HG02763 (cell line): Measurements from ENCODE around the gene EPB42.
"Not testable (repeated sequence)": the region's sequence is repeated elsewhere in the genome, so short reads cannot be mapped to it uniquely, and the experiment has no call there.

ENCODE experiments used
- ATAC-seq: cut with Tn5 transposase; IDR thresholded peaks from one replicate; pipeline ENCODE4 v1.9.1; 2021; ENCODE audit warnings: mild to moderate bottlenecking, moderate library complexity; ENCODE audit not compliant: unreplicated experiment

EPB42 gene

DNA sequence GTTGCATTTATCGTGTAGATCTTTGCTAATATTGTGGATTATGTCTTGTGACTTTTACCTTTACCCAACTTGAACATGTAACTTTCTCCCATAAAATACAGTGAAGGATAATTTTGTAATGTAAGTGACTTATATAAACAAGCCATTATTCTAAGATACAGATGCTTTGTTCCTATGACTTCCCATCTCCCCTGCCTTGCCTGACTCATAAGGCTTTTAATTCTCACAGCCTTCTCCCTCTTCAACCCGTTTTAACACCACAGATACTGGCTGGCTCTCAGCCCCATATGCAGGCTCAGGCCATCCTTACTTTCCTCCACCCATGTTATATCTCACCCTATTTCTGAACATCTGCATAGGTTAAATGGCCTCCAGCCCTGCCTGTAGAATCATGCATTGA lies 31.5 kb downstream of the EPB42 start:
- ATAC-seq = no peak

DNA sequence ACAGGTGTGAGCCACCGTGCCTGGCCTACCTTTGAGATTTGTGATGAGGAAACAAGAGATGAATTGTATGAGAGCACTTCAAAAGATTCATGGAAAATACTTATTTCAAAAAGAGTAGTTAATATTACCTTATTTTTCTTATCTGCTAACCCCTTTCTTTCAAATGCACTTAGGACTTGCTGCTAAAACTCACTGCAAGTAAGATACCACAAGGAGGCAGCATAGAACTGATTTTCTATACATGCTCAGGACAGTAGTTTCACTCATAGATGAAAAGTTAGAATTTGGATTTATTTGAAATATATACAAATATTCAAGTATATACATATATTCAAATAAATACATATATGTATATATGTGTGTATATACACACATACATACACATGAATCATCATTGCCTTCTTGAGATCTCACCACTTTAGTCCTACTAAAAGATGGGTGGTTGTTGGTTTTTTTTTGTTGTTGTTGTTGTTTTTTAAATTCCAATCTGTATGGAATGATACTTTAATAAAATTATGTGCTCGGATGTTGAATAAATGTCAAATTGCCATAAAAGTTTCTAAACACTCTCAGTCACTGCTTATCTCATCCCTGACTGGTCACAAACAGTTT lies 33.2 kb downstream of the EPB42 start:
- ATAC-seq = no peak

DNA sequence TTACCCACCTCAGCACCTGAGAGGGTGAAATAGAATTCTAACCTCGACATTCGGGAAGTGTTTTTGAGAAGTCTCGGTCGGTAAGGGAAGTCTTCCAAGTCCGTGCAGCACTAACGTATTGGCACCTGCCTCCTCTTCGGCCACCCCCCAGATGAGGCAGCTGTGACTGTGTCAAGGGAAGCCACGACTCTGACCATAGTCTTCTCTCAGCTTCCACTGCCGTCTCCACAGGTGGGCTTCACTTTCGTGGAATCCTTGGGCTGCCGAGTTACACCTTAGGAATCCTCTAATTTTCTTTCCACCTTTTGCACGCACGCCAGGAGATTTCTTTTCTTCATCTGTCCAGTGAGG lies 34.8 kb downstream of the EPB42 start:
- ATAC-seq = peak; percentile 25

DNA sequence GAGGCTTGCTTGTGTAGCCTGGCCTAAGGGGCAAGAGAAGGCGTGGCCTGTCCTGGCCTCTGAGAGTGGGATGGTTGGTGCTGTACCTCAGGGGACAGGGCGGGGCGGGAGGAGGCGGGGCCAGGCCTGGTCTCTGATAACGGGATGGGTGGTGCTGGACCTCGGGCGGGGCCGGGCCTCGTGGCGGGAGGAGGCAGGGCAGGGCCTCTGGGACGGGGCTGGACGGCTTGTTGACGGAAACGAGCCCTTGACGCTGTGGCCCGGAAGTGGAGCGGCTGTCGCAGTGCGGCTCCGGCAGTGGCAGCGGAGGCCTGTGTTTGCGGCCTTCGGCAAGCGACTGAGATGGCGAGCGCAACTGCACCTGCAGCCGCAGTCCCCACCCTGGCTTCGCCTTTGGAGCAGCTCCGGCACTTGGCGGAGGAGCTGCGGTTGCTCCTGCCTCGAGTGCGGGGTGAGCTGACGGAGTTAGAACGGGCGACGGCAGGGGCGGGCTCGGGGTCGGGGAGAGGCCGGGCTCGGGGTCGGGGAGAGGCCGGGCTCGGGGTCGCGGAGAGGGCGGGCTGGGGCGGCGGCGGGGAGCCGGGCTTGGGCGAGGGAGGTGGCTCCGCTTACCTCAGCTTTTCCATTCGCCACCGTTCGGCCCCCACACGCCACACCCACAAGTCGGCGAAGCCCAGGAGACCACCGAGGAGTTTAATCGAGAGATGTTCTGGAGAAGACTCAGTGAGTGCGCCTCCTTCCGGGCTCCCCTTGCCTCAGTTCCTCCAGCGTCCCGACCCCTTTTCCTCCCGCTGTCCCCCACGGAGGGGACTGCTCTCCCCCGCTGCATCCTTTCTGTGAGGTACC lies 35.4 kb downstream of the EPB42 start, which contains the start of gene CCNDBP1:
Gene CCNDBP1, plus strand, starts transcription at position 247 of the 846 bp plus-strand sequence. Its CDS starts 96 bp downstream, at position 343.
- ATAC-seq = peak; percentile 85

DNA sequence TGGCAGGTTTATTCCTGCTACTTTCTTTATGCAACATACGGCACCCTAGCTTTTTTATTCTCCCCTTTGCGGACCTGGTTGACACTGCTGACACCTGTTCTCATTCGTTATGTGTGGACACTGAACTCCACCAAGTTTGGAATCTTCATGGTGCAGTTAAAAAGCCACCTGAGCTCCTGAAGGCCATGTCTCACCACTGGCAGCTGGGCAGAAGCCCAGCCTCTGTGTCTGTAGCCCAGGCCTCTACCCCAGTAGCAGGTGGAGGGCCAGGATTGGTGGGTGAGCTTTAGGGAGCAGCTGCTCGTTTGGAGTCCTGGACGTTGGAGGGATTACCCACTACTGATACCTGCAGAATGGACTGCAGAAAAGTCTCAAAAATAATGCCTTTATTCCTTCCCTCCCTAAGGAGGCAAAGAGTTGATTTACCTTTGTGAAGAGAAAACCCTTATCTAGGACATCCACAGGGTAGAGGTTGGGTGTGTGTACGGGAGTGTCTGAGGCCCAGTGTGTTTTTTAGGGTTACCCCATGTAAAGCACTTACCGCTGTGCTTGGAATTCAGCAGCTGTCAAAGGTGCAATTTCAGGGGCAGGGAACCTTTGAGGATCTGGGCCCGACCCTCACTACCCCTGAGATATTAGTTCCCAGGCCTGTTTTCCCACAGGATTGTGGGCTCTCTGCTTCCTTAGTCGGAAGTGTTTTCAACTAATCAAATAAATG lies 36.3 kb downstream of the EPB42 start:
- ATAC-seq = no peak

DNA sequence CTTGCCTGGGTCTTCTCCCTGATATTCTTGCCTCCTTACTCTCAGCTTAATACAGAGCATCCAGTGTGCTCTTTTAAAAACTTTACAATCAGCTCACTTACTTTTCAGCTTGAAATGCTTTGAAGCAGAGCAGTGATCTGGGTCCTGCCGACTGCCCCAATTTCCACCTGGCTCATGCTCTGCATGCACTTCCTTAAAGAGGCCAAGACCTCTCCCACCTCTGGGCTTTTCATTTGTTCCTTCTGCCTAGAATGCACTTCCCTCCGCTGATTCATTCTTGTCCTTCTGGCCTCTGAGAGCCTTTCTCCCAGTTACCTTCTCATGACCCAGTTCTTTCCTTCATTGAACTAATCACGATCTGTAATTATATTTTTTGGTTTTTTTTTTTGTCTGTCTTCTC lies 37.5 kb downstream of the EPB42 start:
- no peak for ATAC-seq

DNA sequence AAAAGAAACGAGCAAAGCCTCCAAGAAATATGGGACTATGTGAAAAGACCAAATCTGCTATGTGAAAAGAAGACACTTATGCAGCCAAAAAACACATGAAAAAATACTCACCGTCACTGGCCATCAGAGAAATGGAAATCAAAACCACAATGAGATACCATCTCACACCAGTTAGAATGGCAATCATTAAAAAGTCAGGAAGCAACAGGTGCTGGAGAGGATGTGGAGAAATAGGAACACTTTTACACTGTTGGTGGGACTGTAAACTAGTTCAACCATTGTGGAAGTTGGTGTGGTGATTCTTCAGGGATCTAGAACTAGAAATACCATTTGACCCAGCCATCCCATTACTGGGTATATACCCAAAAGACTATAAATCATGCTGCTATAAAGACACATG lies 43.7 kb downstream of the EPB42 start:
- not testable (repeated sequence) for ATAC-seq

DNA sequence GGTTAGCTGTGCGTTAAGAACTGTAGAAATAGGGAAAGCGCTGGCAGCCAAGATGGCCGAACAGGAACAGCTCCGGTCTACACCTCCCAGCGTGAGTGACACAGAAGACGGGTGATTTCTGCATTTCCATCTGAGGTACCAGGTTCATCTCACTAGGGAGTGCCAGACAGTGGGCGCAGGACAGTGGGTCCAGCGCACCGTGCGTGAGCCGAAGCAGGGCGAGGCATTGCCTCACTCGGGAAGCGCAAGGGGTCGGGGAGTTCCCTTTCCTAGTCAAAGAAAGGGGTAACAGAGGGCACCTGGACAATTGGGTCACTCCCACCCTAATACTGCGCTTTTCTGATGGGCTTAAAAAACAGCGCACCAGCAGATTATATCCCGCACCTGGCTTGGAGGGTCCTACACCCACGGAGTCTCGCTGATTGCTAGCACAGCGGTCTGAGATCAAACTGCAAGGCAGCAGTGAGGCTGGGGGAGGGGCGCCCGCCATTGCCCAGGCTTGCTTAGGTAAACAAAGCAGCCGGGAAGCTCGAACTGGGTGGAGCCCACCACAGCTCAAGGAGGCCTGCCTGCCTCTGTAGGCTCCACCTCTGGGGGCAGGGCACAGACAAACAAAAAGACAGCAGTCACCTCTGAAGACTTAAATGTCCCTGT lies 45.0 kb downstream of the EPB42 start:
- ATAC-seq = not testable (repeated sequence)

DNA sequence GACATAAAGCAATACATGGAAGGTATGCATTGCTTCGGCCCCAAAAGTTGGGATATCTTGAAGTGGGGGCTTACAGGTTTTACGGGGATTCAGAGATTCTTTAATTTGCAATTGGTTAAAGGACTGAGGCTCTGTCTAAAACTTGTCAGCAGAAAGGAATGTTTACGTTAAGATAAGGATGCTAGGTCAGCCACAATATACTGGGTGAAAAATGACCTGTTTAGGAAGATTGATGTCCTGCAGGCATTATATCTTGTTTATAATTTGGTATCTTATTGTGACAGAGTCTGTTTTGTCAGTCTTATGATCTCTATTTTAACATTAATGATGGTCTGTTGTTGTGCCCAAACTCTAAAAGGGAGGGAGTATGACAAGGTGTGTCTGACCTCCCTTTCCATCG lies 50.9 kb downstream of the EPB42 start:
- ATAC-seq = no peak

DNA sequence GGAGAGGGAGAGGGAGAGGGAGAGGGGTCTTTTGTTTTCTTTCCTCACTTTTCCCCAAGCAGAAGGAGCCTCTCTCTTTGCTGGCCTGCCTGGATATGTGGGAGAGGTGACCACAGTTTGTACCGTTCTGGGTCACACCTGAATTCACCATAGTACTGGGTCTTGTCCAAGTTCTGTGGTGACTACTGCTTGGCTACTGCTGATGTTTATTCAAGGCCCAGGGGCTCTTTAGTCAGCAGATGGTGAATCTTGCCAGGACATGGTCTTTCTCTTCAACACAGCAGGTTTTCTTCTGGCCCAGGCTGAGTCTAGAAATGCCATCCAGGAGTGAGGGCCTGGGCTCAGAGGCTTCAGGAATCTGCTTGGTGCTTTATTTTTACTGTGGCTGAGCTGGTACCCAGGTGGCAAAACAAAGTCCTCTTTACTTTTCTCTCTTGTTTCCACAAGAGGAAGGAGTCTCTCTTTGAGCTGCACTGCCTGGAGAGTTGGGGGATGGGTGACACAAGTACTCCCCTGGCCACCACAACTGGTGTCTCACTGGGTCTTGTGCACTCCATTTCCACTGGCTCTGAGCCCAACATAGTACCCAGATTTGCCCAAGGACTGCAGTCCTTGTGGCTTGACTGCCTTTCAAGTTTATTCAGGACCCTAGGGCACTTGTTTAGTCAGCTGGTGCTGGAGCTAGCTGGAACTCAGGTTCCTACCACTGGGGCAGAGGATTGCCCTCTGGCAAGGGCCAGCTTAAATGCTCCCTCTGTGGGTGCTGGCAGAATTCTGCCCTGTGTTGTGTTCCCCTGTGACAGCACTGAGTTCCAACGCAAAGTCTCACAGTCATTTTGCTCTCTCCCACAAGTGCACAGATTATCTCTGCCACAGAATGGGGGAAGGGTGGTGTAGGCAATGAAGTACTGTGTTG lies 52.4 kb downstream of the EPB42 start:
- ATAC-seq = no peak

DNA sequence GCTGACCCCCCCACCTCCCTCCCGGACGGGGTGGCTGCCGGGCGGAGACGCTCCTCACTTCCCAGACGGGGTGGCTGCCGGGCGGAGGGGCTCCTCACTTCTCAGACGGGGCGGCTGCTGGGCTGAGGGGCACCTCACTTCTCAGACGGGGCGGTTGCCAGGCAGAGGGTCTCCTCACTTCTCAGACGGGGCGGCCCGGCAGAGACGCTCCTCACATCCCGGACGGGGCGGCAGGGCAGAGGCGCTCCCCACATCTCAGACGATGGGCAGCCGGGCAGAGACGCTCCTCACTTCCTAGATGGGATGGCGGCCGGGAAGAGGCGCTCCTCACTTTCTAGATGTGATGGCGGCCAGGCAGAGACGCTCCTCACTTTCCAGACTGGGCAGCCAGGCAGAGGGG lies 53.6 kb downstream of the EPB42 start:
- ATAC-seq = not testable (repeated sequence)

DNA sequence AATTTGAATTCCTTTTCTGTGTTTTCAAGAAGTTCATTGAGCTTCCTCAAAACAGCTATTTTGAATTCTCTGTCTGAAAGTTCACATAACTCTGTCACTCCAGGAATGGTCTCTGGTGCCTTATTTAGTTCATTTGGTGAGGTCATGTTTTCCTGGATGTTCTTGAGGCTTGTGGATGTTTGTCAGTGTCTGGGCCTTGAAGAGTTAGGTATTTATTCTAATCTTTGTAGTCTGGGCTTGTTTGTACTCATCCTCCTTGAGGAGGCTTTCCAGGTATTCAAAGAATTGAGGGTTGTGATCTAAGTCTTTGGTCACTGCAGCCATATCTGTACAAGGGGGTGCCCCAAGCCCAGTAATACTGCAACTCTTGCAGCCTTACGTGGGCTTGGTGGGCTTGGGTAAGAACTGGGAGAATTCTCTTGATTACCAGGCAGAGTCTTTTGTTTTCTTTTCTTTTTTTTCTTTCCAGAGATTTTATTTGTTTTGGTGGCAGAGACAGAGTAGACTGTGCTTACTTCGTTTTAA lies 55.0 kb downstream of the EPB42 start:
- no peak for ATAC-seq

DNA sequence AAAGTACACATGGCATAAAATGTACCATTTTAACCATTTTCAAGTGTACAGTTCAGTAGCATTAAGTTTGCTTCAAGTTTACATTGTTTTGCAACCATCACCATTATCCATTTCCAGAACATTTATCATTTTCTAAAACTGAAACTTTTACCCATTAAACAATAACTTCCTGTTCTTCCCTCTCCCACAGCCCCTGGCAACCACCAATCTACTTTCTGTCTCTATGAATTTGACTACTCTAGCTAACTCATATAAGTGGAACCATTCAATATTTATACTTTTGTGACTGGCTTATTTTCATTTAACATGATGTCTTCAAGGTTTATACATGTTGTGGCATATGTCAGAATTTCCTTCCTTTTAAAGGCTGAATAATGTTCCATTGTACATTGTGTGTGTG lies 67.5 kb downstream of the EPB42 start:
- ATAC-seq = no peak

DNA sequence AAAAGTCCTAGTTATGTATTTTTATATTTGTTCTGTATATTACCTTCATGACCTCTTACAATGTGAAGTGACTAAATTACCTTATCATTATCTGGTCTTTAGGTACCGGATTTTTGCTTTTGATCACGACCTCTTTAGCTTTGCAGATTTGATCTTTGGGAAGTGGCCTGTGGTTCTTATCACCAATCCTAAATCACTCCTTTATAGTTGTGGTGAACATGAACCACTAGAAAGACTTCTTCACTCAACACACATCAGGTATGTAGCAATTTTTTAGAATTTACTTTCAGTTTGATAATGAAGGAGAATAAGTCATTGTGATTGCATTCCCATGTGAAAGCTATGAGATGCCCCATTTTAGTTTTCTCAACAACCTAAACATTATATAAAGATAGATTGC lies 69.1 kb downstream of the EPB42 start:
- ATAC-seq = no peak

DNA sequence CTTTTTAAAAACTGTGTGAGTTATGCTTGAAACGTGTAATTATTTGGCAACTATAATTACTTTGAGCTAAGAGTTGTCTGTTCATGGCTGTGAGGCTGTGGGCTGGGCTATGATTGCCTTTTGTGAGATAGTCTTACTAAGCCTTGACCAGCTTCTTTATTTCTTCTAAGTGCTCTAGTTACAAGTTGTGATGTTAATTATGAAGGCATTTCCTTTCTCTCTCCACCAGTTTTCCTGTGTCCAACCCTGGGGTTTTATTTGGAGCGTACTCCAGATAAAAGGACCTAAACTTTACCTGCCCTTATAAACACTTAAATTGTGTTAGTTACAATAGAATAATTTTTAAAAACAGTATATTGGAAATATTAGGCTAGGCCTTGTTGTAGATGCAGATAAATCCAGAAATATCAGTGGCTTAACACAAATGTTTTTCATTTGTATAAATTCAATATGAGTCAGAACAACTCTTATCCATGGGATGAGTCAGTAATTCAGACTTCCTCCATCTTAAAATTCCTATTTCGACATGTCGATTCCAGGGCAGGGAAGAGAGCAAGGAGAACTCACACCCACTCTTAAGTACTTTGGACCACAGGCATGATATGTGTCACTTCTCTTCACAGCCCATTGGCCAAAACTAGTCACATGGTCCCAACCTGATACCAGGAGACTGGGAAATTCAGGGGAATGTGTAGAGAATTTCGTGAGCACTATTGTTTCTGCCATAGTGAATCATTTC lies 70.5 kb downstream of the EPB42 start:
- ATAC-seq = no peak
